ENCODE results near the gene SNAP23. TPM values are rescaled to one million over a fixed set of nuclear protein-coding genes. Genes with fewer than 3 reads are reported as not detected.

The SNAP23 gene
- total RNA-seq = 133 and 140 TPM in 2 replicates
- total RNA-seq (2013) = 104 TPM
- 52.7 and 169 TPM in 2 replicates for polyA plus RNA-seq
- 41.2 and 63.9 TPM in 2 replicates for polyA minus RNA-seq

- peak within 1 kb of the TSS; percentile 64 to 71 for H3K27ac ChIP-seq (ENCODE audit: low read length in 2 of 2)
- intact Hi-C loops (cut with micrococcal nuclease) = loop anchor here (1.0 to 10.0 kb wide), 4 partner anchors 24 to 221 kb away; partner anchors contain the start of genes GANC, HAUS2, LRRC57 and STARD9
- peaks cover 62 to 74% of the 10 kb centered on the region in 2 donors for H3K4me1 ChIP-seq (ENCODE audit: control insufficient read depth in 2 of 2, insufficient read depth in 2 of 2, low read length in 2 of 2)
- peak within 1 kb of the TSS; percentile 96 for H3K4me3 Mint-ChIP-seq
- peak within 1 kb of the TSS; percentile 72 to 96 (median 95) for H3K4me3 ChIP-seq (ENCODE audit: control extremely low read depth in 1 of 5, extremely low read depth in 1 of 5, insufficient read depth in 1 of 5, low read depth in 2 of 5, low read length in 4 of 5)
- peaks cover 93% of the 10 kb centered on the region for H3K79me2 ChIP-seq (ENCODE audit: control insufficient read depth, insufficient read depth, low read length)
- H3K36me3 ChIP-seq (replicated peaks in 1 of 2; ENCODE audit: control extremely low read depth in 1 of 2, control insufficient read depth in 1 of 2, extremely low read depth in 1 of 2, insufficient read depth in 2 of 2, low read length in 1 of 2) = no peaks in the 10 kb centered on the region
- CTCF ChIA-PET = interaction anchor here (1.3 kb wide), 1 partner anchor 11 kb away, joined by 3 read pairs; no protein-coding TSS in a partner anchor
- H3K9ac ChIP-seq (ENCODE audit: low read length) = peak within 1 kb of the TSS; percentile 68
- no peaks in the 10 kb centered on the region for H3K27me3 ChIP-seq (replicated peaks in 1 of 4; ENCODE audit: control extremely low read depth in 1 of 4, control insufficient read depth in 3 of 4, insufficient read depth in 4 of 4, low read length in 3 of 4)
- no peaks in the 10 kb centered on the region for H3K27me3 Mint-ChIP-seq
- no peaks in the 10 kb centered on the region for H3K9me3 ChIP-seq (ENCODE audit: control extremely low read depth in 1 of 3, control insufficient read depth in 2 of 3, insufficient read depth in 1 of 3, low read length in 2 of 3)
- peak within 1 kb of the TSS; percentile 91 for H3K27ac Mint-ChIP-seq
- H4K20me1 ChIP-seq (ENCODE audit: control insufficient read depth, insufficient read depth, low read length, poor library complexity, severe bottlenecking) = no peaks in the 10 kb centered on the region
- under 1% methylated on average over 38 of the region's 43 CpGs for WGBS (ENCODE audit: insufficient coverage)
- DNase-seq = peak; percentile 84
- peak within 1 kb of the TSS; percentile 79 for H3K4me2 ChIP-seq (replicated peaks; ENCODE audit: low read depth, low read length, poor library complexity, severe bottlenecking)
- TF ChIP-seq EZH2 (IDR thresholded peaks at IDR 0.05; ENCODE audit: borderline replicate concordance, insufficient read depth, low read depth, low read length, poor library complexity, severe bottlenecking) = no peak
- no peak for TF ChIP-seq CTCF (IDR thresholded peaks at IDR 0.05)
- ATAC-seq (ENCODE audit: low read depth) = peak; percentile 83
- H3K4me1 Mint-ChIP-seq = peaks cover 84% of the 10 kb centered on the region
- POLR2A ChIA-PET = interaction anchor here (0.7 to 1.6 kb wide), 4 partner anchors 9 to 1906 kb away, joined by 3 to 10 read pairs (median 4); partner anchors contain the start of genes CHP1 and STARD9
- H2AFZ ChIP-seq (ENCODE audit: insufficient read depth, low read depth, low read length, poor library complexity, severe bottlenecking) = peak within 1 kb of the TSS; percentile 66
- no peaks in the 10 kb centered on the region for H3K9me3 Mint-ChIP-seq (ENCODE audit: insufficient read depth)
These were observed at the start of gene SNAP23 for GRCh38 chr15:42495361-42496212. Gene SNAP23, plus strand, starts transcription at chr15:42495634. Its CDS starts 16,213 bp downstream, at chr15:42511847.

DNA sequence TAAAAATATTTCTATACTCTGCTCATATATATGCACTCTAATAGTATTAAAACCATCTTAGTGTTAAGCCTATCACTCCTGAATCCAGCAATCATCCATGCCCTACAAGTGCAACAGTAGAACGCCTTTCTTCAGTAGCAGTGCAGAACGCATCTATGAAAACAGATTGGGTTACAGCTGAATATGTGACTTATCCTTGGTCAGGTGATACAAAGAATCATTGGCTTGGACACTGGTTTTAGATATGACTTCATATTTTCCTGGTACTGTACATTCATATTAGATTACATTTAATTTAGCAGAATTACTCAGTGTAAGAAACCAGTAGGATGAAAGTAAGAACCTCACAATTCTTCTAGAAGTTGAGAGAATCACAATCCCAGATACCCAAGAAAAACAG is 47.8 kb upstream of the SNAP23 start:
- Mint-ChIP-seq H3K4me1 (no peaks in the 10 kb centered on the region), H3K27me3 (no peaks in the 10 kb centered on the region), H3K27ac (no peak overlapping the region), H3K9me3 (ENCODE audit: insufficient read depth) (no peaks in the 10 kb centered on the region), H3K4me3 (no peak overlapping the region)
- Histone ChIP-seq H3K9ac (ENCODE audit: low read length) (no peak overlapping the region), H3K27me3 (replicated peaks in 1 of 4; ENCODE audit: control extremely low read depth in 1 of 4, control insufficient read depth in 3 of 4, insufficient read depth in 4 of 4, low read length in 3 of 4) (no peaks in the 10 kb centered on the region), H2AFZ (ENCODE audit: insufficient read depth, low read depth, low read length, poor library complexity, severe bottlenecking) (no peak overlapping the region), H3K79me2 (ENCODE audit: control insufficient read depth, insufficient read depth, low read length) (no peaks in the 10 kb centered on the region), H3K9me3 (ENCODE audit: control extremely low read depth in 1 of 3, control insufficient read depth in 2 of 3, insufficient read depth in 1 of 3, low read length in 2 of 3) (no peaks in the 10 kb centered on the region), H3K4me1 (ENCODE audit: control insufficient read depth in 2 of 2, insufficient read depth in 2 of 2, low read length in 2 of 2) (no peaks in the 10 kb centered on the region), H3K36me3 (replicated peaks in 1 of 2; ENCODE audit: control extremely low read depth in 1 of 2, control insufficient read depth in 1 of 2, extremely low read depth in 1 of 2, insufficient read depth in 2 of 2, low read length in 1 of 2) (peaks cover 2 to 78% of the 10 kb centered on the region in 2 experiments), H3K4me2 (replicated peaks; ENCODE audit: low read depth, low read length, poor library complexity, severe bottlenecking) (no peak overlapping the region), H3K4me3 (ENCODE audit: control extremely low read depth in 1 of 5, extremely low read depth in 1 of 5, insufficient read depth in 1 of 5, low read depth in 2 of 5, low read length in 4 of 5) (no peak overlapping the region), H3K27ac (ENCODE audit: low read length in 2 of 2) (no peak overlapping the region), H4K20me1 (ENCODE audit: control insufficient read depth, insufficient read depth, low read length, poor library complexity, severe bottlenecking) (no peaks in the 10 kb centered on the region)
- TF ChIP-seq CTCF (IDR thresholded peaks at IDR 0.05) = no peak
- no peak for TF ChIP-seq EZH2 (IDR thresholded peaks at IDR 0.05; ENCODE audit: borderline replicate concordance, insufficient read depth, low read depth, low read length, poor library complexity, severe bottlenecking)
- ATAC-seq (ENCODE audit: low read depth) = no peak
- ChIA-PET POLR2A (no interaction called here), CTCF (no interaction called here)
- DNase-seq = no peak
- no CpG with 5 or more reads among the region's 2 CpGs for WGBS (ENCODE audit: insufficient coverage)
- intact Hi-C loops (cut with micrococcal nuclease) = no loop called here

Measured in B cell (primary cell).